HG02884 (cell line): Measurements from ENCODE around the gene ZNF37A.
"Not testable (repeated sequence)": the region's sequence is repeated elsewhere in the genome, so short reads cannot be mapped to it uniquely, and the experiment has no call there.

ENCODE experiments used
- ATAC-seq: cut with Tn5 transposase; IDR thresholded peaks from one replicate; pipeline ENCODE4 v1.9.1; 2021; ENCODE audit warnings: mild to moderate bottlenecking, moderate library complexity; ENCODE audit not compliant: unreplicated experiment

The ZNF37A gene

DNA sequence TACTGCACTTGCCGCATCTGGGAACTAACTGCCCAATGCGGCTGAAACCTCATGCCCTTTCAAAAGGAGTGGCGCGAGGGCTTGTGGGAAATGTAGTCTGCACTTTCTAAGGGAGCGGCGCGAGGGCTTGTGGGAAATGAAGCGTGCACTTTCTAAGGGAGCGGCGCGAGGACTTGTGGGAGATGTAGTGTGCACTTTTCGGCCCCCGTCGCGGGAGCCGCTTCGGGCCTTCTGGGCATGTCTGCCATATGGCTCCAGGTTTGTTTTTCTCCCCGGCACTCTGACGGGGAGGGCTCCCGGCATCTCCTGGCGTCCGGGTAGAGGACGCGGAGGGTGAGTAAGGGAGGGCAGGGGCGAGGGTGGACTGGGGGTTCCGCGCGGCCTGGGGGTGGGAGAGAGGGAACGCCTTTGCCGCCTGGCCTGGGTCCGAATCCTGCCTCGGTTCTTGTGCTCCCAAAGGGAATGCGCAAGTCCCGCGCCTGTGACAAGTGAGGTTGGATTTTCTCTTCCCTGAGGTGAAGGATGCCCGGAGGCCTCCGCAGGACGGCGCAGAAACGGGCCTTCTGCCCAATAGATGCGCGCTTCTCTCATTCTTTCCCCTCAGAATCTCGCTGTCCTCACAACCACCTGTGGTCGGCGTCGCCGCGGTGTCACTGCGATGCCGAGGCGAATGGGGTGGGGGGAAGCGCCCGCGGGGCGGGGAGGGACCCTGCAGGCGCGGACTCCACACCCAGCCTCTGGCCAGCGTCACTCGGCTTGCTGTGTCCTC, at the start of gene ZNF37A:
TSS of gene ZNF37A (plus strand) at position 180 of the 769 bp plus-strand sequence. CDS start 2,281 bp downstream, outside the sequence.
- ATAC-seq: peak; percentile 98

DNA sequence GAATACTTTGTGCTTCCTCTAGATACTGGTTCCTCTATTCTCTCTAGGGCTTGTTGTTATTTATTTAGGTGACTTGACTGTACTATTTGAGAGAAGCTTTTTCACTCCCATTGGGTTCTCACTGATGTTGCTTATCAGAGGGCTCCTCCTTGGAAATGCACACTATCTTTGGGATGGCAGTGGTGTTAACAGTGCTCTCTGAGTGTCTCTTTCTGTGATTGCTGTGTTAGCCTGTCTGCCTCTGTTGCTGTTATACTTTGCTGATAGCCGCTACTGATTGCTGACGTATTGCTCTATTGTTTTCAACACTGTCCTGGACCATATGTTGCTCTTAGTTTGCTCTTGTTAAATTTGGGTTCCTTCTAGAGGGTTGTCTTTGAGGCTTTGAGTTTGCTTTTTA, 49.0 kb upstream of the ZNF37A start:
- no peak for ATAC-seq

DNA sequence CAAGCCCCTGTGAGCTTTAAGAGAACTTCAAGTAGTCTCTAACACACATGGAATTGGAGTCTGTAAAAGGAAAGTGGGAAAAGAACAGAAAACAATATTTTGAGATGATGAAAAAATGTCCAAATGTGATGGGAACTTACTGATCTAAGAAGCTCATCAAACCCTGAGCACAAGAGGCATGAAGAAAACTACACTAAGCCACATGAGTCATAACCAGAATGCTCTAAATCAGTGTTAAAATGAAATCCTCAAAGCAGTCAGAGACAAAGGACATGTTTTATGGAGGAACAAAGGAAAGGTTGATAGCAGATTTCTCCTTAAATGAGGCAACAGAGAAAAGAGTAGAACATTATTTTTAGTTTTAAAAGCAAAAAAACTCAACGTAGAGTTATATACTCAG, 46.5 kb upstream of the ZNF37A start:
- ATAC-seq: peak; percentile 80

DNA sequence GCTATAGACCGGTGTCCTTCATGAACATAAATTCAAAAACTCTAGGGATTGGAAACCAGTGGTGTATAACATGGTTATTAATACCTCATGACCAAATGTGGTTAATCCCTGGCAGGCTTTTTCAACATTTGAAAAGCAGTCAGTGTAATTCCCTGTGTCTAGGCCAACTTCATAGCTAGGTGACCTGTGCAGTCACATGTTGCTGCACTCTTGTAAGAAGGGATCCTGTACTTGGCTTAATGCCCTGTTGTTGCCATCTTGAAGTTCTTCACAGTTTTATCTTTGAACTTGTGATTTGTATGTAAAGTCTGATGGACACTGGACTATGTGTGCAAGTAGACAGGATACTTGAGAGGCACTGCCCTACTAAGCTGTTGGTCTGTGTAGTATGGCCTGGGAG, 43.9 kb upstream of the ZNF37A start:
- ATAC-seq: no peak

DNA sequence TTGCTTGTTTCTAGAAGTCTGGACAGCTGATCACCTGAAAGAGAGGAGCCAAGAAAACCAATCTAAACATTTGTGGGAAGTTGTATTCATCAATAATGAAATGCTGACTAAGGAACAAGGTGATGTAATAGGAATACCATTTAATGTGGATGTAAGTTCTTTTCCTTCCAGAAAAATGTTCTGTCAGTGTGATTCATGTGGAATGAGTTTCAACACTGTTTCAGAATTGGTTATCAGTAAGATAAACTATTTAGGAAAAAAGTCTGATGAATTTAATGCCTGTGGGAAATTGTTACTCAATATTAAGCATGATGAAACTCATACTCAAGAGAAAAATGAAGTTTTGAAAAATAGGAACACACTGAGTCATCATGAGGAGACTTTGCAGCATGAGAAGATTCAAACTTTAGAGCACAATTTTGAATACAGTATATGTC, 39.8 kb upstream of the ZNF37A start:
- no peak for ATAC-seq

DNA sequence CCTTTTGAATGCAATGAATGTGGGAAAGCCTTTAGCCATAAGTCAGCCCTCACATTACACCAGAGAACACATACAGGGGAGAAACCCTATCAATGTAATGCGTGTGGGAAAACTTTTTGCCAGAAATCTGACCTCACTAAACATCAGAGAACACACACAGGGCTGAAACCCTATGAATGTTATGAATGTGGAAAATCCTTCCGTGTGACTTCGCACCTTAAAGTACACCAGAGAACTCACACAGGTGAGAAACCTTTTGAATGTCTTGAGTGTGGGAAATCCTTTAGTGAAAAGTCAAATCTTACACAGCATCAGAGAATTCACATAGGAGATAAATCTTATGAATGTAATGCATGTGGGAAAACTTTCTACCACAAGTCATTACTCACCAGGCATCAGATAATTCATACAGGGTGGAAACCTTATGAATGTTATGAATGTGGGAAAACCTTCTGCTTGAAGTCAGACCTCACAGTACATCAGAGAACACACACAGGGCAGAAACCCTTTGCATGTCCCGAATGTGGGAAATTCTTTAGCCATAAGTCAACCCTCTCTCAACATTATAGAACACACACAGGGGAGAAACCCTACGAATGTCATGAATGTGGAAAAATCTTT, 38.8 kb upstream of the ZNF37A start:
- ATAC-seq: not testable (repeated sequence)

DNA sequence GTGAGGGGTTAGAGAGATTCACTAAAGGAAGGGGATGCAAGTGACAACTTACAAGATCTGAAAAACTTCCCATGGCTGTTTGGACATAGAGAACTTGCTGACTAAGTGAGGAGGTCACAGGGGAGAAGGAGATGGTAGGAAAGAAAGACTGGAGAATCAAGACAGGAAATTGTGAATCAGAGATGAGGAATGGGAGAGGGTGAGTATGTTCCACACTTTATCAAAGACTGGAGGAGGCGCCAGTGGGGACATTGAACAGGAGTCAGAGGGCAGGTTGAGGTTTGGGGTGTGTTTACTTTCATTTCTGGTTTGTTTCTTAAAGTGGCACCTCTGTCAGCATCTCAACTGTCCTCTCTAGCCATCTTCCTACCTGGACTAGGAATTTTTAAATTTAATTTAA, 24.5 kb upstream of the ZNF37A start:
- not testable (repeated sequence) for ATAC-seq

DNA sequence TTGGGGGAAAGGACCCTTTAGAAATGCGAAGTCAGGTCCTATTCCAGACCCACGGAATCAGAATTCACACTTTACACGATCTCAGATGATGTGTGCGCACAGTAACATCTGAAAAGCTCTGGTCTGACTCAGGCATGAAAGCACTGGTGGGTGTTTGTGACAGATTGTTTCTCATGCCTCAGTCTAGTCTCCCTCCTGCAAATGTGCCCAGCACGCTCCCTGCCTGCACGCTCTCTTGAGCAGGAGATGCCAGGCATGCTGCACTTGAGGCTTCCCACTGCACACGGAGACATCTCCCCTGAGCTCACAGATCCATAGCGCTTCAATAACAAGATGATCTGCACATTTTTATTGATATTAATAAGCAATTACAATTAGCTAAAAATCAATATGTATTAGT, 23.6 kb upstream of the ZNF37A start:
- no peak for ATAC-seq

DNA sequence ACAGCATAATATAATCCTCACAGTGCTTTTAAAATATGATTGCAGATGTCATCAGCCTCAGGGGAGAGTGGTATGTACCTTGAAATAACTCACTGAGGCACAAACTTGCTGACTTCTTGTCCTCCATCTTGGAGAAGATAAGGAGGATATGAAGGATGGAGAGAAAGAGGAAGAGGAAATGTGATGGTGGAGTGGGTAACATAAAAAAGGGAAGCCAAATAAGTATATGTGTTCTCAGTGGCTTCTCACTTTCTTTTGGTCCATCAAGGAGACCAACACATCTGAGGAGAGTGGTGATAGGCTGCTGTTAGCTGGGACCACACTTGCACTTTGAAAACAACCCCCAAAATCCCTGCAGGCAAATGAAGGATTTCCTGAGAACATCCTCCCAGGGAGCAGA, 21.6 kb upstream of the ZNF37A start:
- no peak for ATAC-seq

DNA sequence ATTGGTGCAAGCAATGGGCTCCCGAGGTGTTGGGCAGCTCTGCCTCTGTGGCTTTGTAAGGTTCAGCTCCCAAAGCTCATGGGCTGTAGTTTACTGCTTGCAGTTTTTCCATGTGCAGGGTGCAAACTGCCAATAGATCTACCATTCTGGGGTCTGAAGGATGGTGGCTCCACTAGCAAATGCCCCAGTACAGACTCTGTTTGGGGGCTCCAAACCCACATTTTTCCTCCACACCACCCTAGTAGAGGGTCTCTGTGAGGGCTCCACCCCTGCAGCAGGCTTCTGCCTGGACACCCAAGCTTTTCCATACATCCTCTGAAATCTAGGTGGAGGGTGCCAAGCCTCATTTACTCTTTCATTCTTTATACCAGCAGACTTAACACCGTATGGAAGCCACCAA, 17.4 kb upstream of the ZNF37A start:
- no peak for ATAC-seq

DNA sequence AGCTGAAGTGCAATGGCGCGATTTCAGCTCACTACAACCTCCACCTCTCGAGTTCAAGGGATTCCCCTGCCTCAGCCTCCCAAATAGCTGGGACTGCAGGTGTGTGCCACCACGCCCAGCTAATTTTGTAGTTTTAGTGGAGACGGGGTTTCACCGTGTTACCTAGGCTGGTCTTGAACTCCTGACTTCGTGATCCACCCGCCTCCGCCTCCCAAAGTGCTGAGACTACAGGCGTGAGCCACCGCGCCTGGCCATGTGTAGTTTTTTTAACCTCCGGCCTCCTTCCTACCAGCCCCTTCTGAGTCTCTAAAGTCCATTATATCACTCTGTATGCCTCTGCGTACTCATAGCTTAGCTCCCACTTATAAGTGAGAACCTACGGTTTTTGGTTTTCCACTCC, 819 bp upstream of the ZNF37A start:
- ATAC-seq: not testable (repeated sequence)

DNA sequence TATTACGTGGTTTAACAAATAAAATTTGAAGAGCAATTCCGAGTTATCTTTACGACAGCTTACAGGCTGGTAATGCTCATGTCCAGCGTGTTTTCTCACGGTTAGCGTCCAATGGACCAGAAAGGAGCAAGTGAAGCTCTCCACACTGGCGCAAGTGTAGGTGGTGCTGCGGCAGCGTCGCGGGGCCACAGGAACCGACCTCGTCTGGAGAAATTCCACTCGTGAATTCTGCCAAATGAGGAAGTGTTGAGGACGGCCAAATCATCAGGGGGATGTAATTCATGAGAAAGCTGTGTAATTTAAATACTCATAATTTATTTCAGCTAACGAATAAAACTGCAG, 350 bp upstream of the ZNF37A start:
- ATAC-seq: peak; percentile 11

DNA sequence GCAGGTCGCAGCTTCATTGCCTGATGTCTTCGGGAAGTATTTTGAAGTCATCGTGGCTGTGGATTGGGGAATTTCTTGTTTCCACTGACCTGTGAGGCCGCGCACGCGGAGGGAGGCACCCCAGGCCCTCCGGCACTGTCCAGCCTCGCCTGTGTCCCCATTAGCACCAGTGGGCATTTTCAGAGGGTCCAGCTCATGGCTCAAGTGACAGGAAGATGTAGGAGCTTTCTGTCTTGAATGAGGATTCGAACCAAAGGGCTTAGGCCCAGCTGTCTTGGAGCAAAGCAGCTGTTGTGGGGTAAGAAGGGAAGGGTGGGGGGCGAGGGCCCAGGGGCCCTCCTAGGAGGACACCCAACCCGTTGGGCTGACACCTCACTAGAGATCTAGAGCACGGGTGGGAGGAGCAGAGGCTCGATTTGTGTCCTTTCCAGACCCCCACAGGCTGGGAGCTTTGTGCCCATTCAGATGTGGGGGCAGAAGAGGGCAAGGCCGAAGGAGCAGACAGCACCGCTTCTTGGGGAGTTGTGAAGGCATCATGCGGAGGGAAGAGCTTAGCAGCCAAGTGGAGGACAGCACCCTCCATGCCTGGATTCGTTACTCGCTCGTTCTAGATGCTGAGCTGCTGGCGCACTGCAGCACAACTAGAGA, 914 bp downstream of the ZNF37A start:
- no peak for ATAC-seq

DNA sequence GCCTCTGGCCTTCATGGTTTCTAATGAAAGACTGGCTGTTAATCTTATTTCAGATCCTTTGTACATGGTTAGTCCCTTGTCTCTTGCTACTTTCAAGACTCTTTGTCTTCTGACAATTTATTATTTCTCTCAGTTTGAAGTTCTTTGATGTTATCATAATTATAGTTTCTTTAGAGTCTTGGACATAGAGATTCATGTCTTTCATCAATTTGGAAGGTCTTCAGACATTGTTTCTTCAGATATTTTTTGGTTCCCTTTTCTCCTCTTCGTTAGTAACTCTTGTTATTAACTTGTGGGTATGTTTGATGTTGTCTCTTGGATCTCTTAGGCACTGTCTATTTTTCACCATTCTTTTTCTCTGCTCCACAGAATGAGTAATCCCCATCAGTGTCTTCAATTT, 8.7 kb downstream of the ZNF37A start:
- no peak for ATAC-seq

DNA sequence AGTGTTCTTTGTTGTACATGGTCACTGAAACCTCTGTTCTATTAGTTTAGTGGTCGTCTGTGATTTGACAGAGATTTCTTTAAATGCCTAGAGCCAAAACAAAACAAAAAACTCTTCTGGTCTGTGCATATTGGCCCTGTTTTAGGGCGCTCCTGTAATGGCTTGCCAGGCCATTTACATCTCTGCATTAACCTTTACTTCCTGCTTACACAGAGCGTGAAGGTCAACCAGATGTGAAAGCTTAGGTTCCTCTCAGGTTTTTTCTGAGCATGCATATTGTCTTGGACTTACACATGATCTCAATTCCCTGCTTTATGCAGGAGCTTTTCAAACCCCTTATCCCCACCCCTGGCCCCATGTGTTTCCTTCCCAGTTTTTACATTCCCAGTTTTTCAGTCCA, 9.6 kb downstream of the ZNF37A start:
- no peak for ATAC-seq

DNA sequence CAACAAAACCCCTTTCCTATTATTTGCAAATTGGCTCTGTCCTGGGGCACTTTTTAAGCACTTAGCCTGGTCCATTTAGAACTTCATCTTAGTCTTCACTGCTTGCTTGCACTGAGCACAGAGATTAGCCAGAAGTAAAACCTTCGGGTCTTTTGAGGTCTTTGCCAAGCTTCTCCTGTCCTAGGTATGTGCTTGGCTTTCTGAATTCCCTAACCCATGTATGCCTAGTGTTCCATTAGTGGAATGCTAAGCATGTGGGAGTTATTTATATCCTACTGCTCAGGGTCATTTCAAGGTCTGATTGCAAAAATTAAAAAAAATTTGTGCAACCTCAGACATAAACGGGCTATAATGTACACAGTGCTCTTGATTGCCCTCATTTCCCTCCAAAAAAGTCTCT, 18.0 kb downstream of the ZNF37A start:
- ATAC-seq: no peak

DNA sequence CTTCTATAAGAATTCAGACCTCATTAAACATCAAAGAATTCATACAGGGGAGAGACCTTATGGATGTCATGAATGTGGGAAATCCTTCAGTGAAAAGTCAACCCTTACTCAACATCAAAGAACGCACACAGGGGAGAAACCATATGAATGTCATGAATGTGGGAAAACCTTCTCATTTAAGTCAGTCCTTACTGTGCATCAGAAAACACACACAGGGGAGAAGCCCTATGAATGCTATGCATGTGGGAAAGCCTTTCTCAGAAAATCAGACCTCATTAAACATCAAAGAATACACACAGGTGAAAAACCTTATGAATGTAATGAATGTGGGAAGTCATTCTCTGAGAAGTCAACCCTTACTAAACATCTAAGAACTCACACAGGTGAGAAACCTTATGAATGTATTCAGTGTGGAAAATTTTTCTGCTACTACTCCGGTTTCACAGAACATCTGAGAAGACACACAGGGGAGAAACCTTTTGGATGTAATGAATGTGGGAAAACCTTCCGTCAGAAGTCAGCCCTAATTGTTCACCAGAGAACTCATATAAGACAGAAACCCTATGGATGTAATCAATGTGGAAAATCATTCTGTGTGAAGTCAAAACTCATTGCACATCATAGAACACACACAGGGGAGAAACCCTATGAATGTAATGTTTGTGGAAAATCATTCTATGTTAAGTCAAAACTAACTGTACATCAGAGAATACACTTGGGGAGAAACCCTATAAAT, 24.1 kb downstream of the ZNF37A start:
- ATAC-seq: no peak

DNA sequence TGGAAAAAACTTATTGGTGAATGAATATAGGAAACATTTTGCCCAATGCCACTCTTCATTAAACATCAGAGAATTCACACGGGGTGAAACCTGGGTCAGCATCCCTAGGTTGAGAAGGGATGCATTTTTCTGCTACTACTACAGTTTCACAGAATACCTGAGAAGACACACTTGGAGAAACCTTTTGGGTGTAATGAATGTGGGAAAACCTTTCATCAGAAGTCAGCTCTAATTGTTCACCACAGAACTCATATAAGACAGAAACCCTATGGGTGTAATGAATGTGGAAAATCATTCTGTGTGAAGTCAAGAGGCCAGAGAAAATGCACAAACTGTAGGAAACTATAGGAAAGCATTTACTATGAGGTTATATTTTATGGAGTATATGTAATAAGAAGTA, 24.9 kb downstream of the ZNF37A start:
- ATAC-seq: no peak

DNA sequence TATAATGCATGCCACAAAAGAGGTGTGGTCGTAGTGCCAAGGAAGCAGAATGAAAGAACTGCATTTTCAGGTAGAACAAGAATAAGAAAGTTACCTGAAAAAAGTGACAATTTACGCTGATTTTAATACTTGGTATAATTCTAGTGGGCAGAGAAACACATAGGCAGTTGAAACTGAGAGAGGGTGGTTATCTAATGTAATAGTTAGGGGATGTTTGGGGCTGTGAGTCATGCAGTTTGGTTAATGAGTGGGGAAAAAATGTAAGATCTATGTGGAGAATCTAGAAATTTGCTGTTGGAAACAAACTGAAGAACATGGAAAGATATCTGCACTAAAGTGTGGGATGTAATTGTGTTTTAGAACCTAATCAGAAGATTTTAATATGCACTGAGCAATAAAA, 33.7 kb downstream of the ZNF37A start:
- no peak for ATAC-seq

DNA sequence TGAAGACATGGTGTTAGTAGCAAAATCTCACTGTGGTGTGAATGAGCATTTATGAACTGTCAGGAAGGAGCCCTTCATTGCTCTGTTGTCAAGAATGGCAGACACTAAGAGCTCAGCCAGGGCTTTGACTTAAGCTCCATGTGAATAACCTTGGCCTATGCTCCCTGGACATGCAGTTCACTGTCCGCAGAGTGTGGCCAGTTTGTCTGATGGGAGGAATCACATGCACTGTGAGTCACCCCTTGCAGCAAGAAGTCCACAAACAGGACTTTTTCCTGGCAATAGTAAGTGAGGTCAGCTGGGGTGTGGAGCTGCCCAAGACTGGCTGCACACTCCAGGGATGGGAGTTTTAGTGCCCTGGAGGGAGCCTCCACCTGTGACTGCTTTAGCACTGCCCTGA, 49.5 kb downstream of the ZNF37A start:
- ATAC-seq: no peak

DNA sequence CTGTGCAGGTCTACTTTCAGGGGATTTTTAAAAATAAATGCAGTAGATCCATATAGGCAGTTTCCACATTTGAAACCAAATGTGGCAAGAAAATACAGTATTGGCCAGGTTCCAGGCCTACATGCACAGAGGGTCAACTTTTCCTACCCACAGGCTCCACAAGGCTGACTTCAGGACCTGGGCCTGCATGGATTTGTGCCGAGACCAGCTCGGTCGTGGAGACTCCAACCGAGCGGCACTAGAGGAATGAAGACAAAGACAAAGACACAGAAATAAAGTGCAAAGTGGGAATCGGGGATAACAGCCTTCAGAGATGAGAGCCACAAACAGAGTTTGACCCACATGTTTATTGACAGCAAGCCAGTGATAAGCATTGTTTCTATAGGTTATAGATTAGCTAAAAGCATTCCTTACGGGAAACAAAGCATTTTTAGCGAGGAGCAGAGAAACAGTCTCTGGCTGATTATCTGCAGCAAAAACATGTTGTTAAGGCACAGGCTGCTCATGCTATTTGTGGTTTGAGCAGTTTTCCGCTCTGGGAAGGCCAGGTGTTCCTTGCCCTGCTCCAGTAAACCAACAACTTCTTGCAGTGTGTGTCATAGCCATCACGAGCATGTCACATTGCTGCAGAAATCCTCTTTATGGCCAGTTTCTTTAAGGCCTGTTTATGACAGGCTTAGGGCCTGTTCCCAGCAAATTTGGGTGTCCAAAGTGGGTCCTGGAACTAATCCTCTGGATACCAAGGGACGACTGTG, 52.6 kb downstream of the ZNF37A start:
- ATAC-seq: no peak
